ENCODE data around the gene FCRLA.

- no peak for TF ChIP-seq CTCF (IDR thresholded peaks at IDR 0.05 in 2 of 3, conservative IDR thresholded peaks at IDR 0.05 in 1 of 3; ENCODE audit: borderline replicate concordance in 1 of 3, insufficient read depth in 1 of 3, low read depth in 2 of 3, low read length in 2 of 3)
- TF ChIP-seq TCF7L2 (IDR thresholded peaks at IDR 0.05; ENCODE audit: borderline replicate concordance, extremely low read depth, insufficient read depth, insufficient read length) = no peak
- no peak for TF ChIP-seq POLR2A (IDR thresholded peaks at IDR 0.05; ENCODE audit: borderline replicate concordance, extremely low read depth, insufficient read depth, insufficient read length)
- no peak for TF ChIP-seq MAX (IDR thresholded peaks at IDR 0.05)
- TF ChIP-seq SIN3A (IDR thresholded peaks at IDR 0.05; ENCODE audit: low read depth) = no peak
- no peak for TF ChIP-seq POLR2AphosphoS5 (IDR thresholded peaks at IDR 0.05; ENCODE audit: low read depth, low read length)
- no peak for TF ChIP-seq EZH2 (IDR thresholded peaks at IDR 0.05)
- no peak for TF ChIP-seq YY1 (IDR thresholded peaks at IDR 0.05; ENCODE audit: extremely low read depth, insufficient replicate concordance, low read depth, low read length)
- TF ChIP-seq REST (IDR thresholded peaks at IDR 0.05; ENCODE audit: low read depth) = no peak
Observed at GRCh38 chr1:161691846-161692245, 15.2 kb upstream of the FCRLA start.
